Measurements from ENCODE around the gene CHMP1B. TPM values are rescaled to one million over a fixed set of nuclear protein-coding genes. Genes with fewer than 3 reads are reported as not detected.
"Not testable (repeated sequence)": the region's sequence is repeated elsewhere in the genome, so short reads cannot be mapped to it uniquely, and the experiment has no call there.

Gene CHMP1B
- total and polyA plus RNA-seq, 2 donors: 39.1 to 46.0 TPM

- H3K27ac ChIP-seq (ENCODE audit: low read depth): no peak overlapping the region
- no peak for DNase-seq (ENCODE audit: extremely low spot score)
- H3K4me1 ChIP-seq (ENCODE audit: insufficient read depth): no peaks in the 10 kb centered on the region
- H3K4me3 ChIP-seq (ENCODE audit: low read depth, low read length): no peak overlapping the region
- H3K36me3 ChIP-seq (ENCODE audit: insufficient read depth): peaks cover 6% of the 10 kb centered on the region
- WGBS: 85% methylated on average over 22 of the region's 22 CpGs
Measured at GRCh38 chr18:11885278-11885947, 34.2 kb downstream of the CHMP1B start.

GRCh38 chr18:11886577-11887110 is 35.4 kb downstream of the CHMP1B start:
- DNase-seq (ENCODE audit: extremely low spot score): no peak
- 82% methylated on average over 19 of the region's 19 CpGs for WGBS
- Histone ChIP-seq H3K36me3 (ENCODE audit: insufficient read depth) (peaks cover 6% of the 10 kb centered on the region), H3K4me3 (ENCODE audit: low read depth, low read length) (no peak overlapping the region), H3K4me1 (ENCODE audit: insufficient read depth) (no peaks in the 10 kb centered on the region), H3K27ac (ENCODE audit: low read depth) (no peak overlapping the region)

- H3K36me3 ChIP-seq (ENCODE audit: insufficient read depth): peaks cover 10% of the 10 kb centered on the region
Measured at GRCh38 chr18:11887328-11888128, 36.3 kb downstream of the CHMP1B start.

GRCh38 chr18:11888726-11889125 is 37.5 kb downstream of the CHMP1B start:
- no peak for DNase-seq (ENCODE audit: extremely low spot score)
- H3K27ac ChIP-seq (ENCODE audit: low read depth): no peak overlapping the region
- peaks cover 9% of the 10 kb centered on the region for H3K36me3 ChIP-seq (ENCODE audit: insufficient read depth)
- WGBS: 92% methylated on average over 2 of the region's 2 CpGs
- no peaks in the 10 kb centered on the region for H3K4me1 ChIP-seq (ENCODE audit: insufficient read depth)
- H3K4me3 ChIP-seq (ENCODE audit: low read depth, low read length): no peak overlapping the region

More at GRCh38 chr18:11887328-11888128, 36.3 kb downstream of the CHMP1B start:
- no peak overlapping the region for H3K4me3 ChIP-seq (ENCODE audit: low read depth, low read length)
- H3K27ac ChIP-seq (ENCODE audit: low read depth): no peak overlapping the region
- DNase-seq (ENCODE audit: extremely low spot score): no peak
- 75% methylated on average over 8 of the region's 8 CpGs for WGBS
- no peaks in the 10 kb centered on the region for H3K4me1 ChIP-seq (ENCODE audit: insufficient read depth)

- H3K4me3 ChIP-seq (ENCODE audit: low read depth, low read length): no peak overlapping the region
- no peak overlapping the region for H3K27ac ChIP-seq (ENCODE audit: low read depth)
- peaks cover 9% of the 10 kb centered on the region for H3K36me3 ChIP-seq (ENCODE audit: insufficient read depth)
- DNase-seq (ENCODE audit: extremely low spot score): no peak
- WGBS: 96% methylated on average over 5 of the region's 5 CpGs
- no peaks in the 10 kb centered on the region for H3K4me1 ChIP-seq (ENCODE audit: insufficient read depth)
Measured at GRCh38 chr18:11889284-11889683, 38.1 kb downstream of the CHMP1B start.

GRCh38 chr18:11891737-11892136 is 40.5 kb downstream of the CHMP1B start:
- Histone ChIP-seq H3K4me1 (ENCODE audit: insufficient read depth) (no peaks in the 10 kb centered on the region), H3K4me3 (ENCODE audit: low read depth, low read length) (no peak overlapping the region), H3K36me3 (ENCODE audit: insufficient read depth) (peaks cover 4% of the 10 kb centered on the region), H3K27ac (ENCODE audit: low read depth) (no peak overlapping the region)
- 95% methylated on average over 9 of the region's 9 CpGs for WGBS
- no peak for DNase-seq (ENCODE audit: extremely low spot score)

GRCh38 chr18:11892438-11892837 is 41.2 kb downstream of the CHMP1B start:
- not testable (repeated sequence) for H3K4me3 ChIP-seq (ENCODE audit: low read depth, low read length); DNase-seq (ENCODE audit: extremely low spot score); H3K27ac ChIP-seq (ENCODE audit: low read depth); H3K4me1 ChIP-seq (ENCODE audit: insufficient read depth); H3K36me3 ChIP-seq (ENCODE audit: insufficient read depth)
- 85% methylated on average over 7 of the region's 7 CpGs for WGBS

- 100% methylated on average over 1 of the region's 1 CpG for WGBS
- H3K36me3 ChIP-seq (ENCODE audit: insufficient read depth): no peaks in the 10 kb centered on the region
- no peak overlapping the region for H3K4me3 ChIP-seq (ENCODE audit: low read depth, low read length)
- no peak overlapping the region for H3K27ac ChIP-seq (ENCODE audit: low read depth)
- no peak for DNase-seq (ENCODE audit: extremely low spot score)
- H3K4me1 ChIP-seq (ENCODE audit: insufficient read depth): no peaks in the 10 kb centered on the region
Measured at GRCh38 chr18:11897781-11898180, 46.6 kb downstream of the CHMP1B start.

- H3K27ac ChIP-seq (ENCODE audit: low read depth): no peak overlapping the region
- H3K4me3 ChIP-seq (ENCODE audit: low read depth, low read length): no peak overlapping the region
- no peak for DNase-seq (ENCODE audit: extremely low spot score)
- H3K4me1 ChIP-seq (ENCODE audit: insufficient read depth): no peaks in the 10 kb centered on the region
- 94% methylated on average over 3 of the region's 3 CpGs for WGBS
- H3K36me3 ChIP-seq (ENCODE audit: insufficient read depth): no peaks in the 10 kb centered on the region
Measured at GRCh38 chr18:11899063-11899462, 47.9 kb downstream of the CHMP1B start.

- WGBS: 78% methylated on average over 5 of the region's 5 CpGs
- Histone ChIP-seq H3K27ac (ENCODE audit: low read depth) (no peak overlapping the region), H3K36me3 (ENCODE audit: insufficient read depth) (no peaks in the 10 kb centered on the region), H3K4me1 (ENCODE audit: insufficient read depth) (no peaks in the 10 kb centered on the region), H3K4me3 (ENCODE audit: low read depth, low read length) (no peak overlapping the region)
- no peak for DNase-seq (ENCODE audit: extremely low spot score)
Measured at GRCh38 chr18:11901826-11902438, 50.7 kb downstream of the CHMP1B start.

GRCh38 chr18:11902522-11903292 is 51.5 kb downstream of the CHMP1B start:
- H3K36me3 ChIP-seq (ENCODE audit: insufficient read depth): no peaks in the 10 kb centered on the region
- H3K4me3 ChIP-seq (ENCODE audit: low read depth, low read length): no peak overlapping the region
- H3K4me1 ChIP-seq (ENCODE audit: insufficient read depth): peaks cover 2% of the 10 kb centered on the region
- no peak for DNase-seq (ENCODE audit: extremely low spot score)
- no peak overlapping the region for H3K27ac ChIP-seq (ENCODE audit: low read depth)
- WGBS: 63% methylated on average over 7 of the region's 7 CpGs

Measured in urinary bladder (tissue), 4 donors.